NOMO-1 treated with DMSO at 0.1 percent for 48 hours (cell line): ENCODE results near the gene SEC16A.
A peak's percentile ranks its signal among the peaks of the same experiment; 100 is the strongest.

Source experiments
- DNase-seq: peaks from one replicate; lab custom pipeline; 2025; ENCODE audit not compliant: unreplicated experiment; lab: John Stamatoyannopoulos, UW

SEC16A gene

GRCh38 chr9:136441681-136442245, 41.1 kb downstream of the SEC16A start:
- no peak for DNase-seq

GRCh38 chr9:136441191-136441680, 41.6 kb downstream of the SEC16A start:
- DNase-seq: no peak

GRCh38 chr9:136439481-136440408, 43.1 kb downstream of the SEC16A start, which contains the start of gene INPP5E:
Gene INPP5E, minus strand, starts transcription at chr9:136439845. Its CDS starts 426 bp downstream, at chr9:136439419.
- peak; percentile 56 for DNase-seq

GRCh38 chr9:136438548-136439480, 44.0 kb downstream of the SEC16A start:
- peak; percentile 14 for DNase-seq

- no peak for DNase-seq
These were observed 44.8 kb downstream of the SEC16A start for GRCh38 chr9:136437839-136438547.

GRCh38 chr9:136437430-136437829, 45.4 kb downstream of the SEC16A start:
- DNase-seq: no peak

GRCh38 chr9:136436055-136436634, 46.7 kb downstream of the SEC16A start:
- DNase-seq: no peak

- no peak for DNase-seq
These were observed 48.2 kb downstream of the SEC16A start for GRCh38 chr9:136434580-136435169.

GRCh38 chr9:136433849-136434579, 48.8 kb downstream of the SEC16A start:
- no peak for DNase-seq

- DNase-seq: no peak
These were observed 49.7 kb downstream of the SEC16A start for GRCh38 chr9:136433043-136433715.

- no peak for DNase-seq
These were observed 50.2 kb downstream of the SEC16A start for GRCh38 chr9:136432591-136432990.

GRCh38 chr9:136431782-136432350, 51.0 kb downstream of the SEC16A start:
- DNase-seq: no peak

- no peak for DNase-seq
These were observed 52.1 kb downstream of the SEC16A start for GRCh38 chr9:136430588-136431234.

- no peak for DNase-seq
These were observed 53.0 kb downstream of the SEC16A start for GRCh38 chr9:136429683-136430491.

GRCh38 chr9:136429075-136429628, 53.7 kb downstream of the SEC16A start:
- DNase-seq: no peak

- DNase-seq: no peak
These were observed 56.1 kb downstream of the SEC16A start for GRCh38 chr9:136426787-136427186.
